GM21619 (cell line): ENCODE data around the gene ZC3H12C.
"Not testable (repeated sequence)": the region's sequence is repeated elsewhere in the genome, so short reads cannot be mapped to it uniquely, and the experiment has no call there.

Source experiments
- ATAC-seq: cut with Tn5 transposase; IDR thresholded peaks from one replicate; pipeline ENCODE4 v1.9.1; 2021; ENCODE audit not compliant: unreplicated experiment

ZC3H12C gene

GRCh38 chr11:110208678-110209312 is 115.6 kb downstream of the ZC3H12C start:
- ATAC-seq, result not testable (repeated sequence)

DNA sequence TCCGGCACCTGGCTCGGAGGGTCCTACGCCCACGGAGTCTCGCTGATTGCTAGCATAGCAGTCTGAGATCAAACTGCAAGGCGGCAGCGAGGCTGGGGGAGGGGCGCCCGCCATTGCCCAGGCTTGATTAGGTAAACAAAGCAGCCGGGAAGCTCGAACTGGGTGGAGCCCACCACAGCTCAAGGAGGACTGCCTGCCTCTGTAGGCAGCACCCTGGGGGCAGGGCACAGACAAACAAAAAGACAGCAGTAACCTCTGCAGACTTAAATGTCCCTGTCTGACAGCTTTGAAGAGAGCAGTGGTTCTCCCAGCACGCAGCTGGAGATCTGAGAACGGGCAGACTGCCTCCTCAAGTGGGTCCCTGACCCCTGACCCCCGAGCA is 116.1 kb downstream of the ZC3H12C start:
- not testable (repeated sequence) for ATAC-seq

DNA sequence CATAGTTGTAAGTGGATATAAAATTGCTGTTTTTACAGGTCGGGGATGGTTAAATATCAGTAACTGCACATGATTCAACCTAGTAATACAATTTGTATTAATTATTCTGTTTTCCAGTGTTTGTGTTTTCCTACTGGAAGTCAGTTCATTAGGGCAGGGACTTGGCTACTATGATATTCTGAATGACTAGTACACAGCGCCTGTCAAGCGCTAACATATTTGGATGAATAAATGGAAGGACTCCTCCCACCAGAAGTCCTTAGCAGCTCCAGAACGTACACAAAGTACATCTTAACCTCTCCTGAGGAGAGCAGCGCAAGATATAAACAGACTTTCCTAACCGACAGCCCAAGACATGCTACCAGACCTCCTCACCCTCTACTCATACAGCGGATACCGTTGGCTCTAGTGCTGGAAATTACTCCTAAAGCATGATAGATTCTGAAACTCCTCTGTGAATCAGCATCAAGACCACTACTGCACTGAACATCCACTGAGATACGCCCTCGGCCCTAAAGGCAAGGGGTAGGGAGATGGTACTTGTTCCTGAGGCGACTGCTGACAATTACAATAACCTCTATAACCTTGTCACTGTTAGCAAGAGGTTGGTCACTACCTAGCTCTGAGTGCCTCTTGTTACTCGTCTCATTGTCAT is 124.2 kb downstream of the ZC3H12C start:
- ATAC-seq, result no peak

- ATAC-seq, result no peak
These were observed 124.7 kb downstream of the ZC3H12C start for GRCh38 chr11:110217936-110218335.

GRCh38 chr11:110219006-110219785 is 126.0 kb downstream of the ZC3H12C start:
- ATAC-seq, result no peak
